NCI-H2107 treated with DMSO at 0.1 percent for 48 hours (cell line): ENCODE results near the gene FAM13A.
"Not testable (repeated sequence)": the region's sequence is repeated elsewhere in the genome, so short reads cannot be mapped to it uniquely, and the experiment has no call there.

ENCODE experiments used
- DNase-seq: peaks from one replicate; lab custom pipeline; 2025; ENCODE audit not compliant: unreplicated experiment; lab: John Stamatoyannopoulos, UW

FAM13A gene

DNA sequence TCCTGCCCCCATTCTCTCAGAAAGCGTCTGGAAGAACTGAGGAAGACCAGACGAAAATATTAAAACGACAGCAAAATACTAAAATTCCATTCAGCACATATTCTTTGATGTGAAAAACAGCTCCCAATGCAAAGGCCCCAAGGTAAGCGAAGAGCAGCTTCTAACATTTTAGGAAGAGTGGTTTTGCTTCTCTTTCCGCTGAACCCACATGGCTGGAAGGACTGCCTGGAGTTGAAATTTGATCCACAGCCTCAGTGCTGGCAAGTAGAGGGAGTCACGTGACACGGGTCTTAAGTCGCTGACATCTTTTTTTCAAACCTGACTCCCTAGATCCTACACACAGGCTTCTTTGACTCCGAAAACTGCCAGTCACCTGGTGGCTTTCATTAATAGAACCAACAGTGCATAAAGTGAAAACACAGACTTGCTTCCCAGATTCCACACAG lies at the start of gene FAM13A:
Gene FAM13A, minus strand, starts transcription at position 233 of the 446 bp plus-strand sequence. Its CDS starts 221 bp downstream, at position 12.
- peak; percentile 93 for DNase-seq

DNA sequence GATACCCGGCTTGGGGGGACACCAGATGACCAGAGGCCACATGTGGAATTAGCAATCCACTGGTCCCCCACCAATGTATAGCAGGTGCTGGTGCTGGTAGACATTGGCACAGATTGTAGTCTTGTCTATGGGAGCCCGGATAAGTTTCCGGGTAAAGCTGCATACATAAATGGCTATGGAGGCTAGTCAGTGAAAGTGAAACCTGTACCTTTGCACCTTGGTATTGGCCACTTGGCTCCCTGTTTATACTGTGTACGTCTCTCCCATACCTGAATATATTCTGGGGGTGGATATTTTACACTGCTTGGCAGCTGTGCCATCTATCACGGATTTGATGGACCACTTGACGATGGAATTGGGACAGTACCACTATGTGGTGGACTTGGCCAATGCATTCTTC lies 48.7 kb upstream of the FAM13A start:
- DNase-seq = no peak

DNA sequence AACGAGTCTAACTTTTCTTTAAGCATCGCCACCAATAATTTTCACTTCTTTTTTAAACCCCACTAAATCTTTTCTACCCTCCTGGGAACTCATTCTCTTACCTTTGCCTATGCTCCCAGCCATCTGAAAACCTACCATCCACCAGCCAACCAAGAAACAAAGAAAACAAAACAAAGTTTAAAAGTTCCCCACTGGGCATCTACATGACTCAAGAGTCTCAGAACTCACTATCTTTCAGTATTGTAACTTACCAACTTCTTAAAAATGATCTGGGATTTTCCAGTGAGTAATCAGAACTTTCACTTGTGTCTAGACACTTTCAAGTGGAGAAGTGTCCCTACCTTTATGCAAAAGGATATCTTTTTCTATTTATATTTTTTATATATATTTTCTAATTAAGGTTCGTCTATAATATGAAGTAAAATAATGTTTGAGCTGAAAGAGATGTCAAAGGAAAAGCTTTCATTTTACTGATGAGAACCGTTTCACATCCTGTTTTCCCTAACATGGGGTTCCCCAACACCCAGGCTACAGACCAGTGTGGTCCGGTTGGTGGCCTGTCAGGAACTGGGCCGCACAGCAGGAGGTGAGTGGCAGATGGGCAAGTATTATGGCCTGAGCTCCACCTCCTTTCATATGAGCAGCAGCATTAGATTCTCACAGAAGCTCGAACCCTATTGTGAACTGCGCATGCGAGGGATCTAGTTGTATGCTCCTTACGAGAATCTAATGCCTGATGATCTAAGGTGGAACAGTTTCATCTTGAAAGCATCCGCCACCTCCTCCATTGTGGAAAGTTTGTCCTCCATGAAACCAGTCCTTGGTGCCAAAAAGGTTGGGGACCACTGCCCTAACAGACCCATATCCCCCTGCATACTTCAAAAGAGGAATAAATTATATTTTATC lies 44.5 kb upstream of the FAM13A start:
- no peak for DNase-seq

DNA sequence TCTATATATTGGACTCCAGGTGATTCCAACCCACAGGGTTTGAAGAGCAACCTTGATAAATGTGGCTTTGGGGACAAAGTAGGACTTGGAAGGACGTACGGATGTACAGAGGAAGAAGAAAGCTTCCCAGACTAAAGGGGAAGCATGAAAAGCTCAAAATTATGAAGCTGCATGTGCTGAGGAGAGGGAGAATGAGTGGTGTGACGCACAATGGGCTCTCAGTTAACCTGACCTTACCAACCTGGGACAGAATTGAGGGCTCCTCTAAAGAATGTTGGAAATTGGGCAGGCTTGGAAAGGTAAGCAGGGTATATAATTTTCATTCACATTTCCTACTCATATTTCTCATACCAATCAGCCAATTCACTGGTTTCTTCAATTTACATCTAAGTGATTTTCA lies 43.9 kb upstream of the FAM13A start:
- no peak for DNase-seq

DNA sequence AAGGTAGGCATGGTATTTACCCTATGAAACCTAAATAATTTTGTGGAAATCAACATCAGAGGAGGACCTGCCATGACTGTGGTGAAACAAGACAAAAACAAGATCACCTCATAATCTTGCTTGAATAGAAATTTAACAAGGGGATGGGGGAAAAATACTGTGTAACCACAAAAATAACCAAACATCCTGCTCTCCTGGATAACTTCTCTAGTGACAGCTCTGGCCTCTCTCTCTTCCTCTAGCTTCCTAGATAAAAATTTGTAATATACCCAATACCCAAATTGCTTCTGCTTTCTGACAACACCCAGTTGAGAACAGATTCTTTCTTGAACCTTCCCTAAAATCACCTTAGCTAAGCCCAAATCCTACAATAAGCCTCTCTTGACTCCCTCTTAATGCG lies 42.5 kb upstream of the FAM13A start:
- DNase-seq = no peak

DNA sequence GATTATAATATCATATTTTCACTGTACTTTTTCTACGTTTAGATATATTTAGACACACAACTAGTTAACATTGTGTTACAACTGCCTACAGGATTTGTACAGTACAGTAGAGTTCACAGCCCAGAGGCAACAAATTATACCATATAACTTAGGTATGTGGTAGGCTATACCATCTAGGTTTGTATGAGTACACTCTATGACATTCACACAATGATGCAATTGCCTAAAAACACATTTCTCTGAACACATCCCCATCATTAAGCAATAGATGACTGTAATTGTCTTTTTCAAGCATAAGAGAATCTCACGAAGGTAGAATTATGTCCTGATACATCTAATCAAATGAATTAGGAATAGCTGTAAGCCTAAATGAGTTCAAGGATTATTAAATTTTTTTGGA lies 42.0 kb upstream of the FAM13A start:
- DNase-seq = no peak

DNA sequence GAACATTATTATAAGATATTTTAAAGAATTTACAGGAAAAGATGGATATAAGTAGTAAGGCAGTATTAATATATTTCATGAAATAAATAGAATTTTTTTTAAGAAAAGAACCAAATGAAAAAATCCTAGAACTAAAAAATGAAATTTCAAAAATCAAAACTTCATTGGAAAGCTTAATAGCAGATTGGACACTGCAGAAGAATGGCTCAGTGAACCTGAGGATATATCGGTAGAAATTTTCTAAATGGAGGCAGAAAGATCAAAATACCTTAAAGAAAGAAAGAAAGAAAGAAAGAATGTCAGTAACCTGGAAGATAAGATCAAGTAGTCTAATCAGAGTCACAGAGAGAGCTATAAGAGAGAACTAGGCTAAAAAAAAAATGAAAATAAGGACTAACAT lies 21.3 kb upstream of the FAM13A start:
- DNase-seq = no peak

DNA sequence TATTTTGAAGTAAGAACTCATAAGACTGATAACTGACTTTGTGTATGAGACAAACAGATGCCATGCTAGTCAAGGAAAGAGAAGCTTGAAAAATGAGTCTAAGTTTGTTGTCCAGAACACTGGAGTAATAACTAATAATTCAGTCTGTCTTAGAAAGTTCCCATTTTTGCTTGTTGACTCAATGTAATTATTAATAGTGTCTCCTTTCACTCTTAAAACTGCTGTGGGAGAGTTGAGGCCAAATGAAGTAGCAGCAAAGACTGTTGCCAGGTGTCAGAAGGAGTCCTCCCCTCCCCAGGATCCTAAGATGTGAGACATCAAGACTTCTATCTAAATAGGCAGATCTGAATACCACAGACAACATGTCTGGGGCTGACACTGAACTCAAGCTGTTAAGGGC lies 20.8 kb upstream of the FAM13A start:
- DNase-seq = no peak

DNA sequence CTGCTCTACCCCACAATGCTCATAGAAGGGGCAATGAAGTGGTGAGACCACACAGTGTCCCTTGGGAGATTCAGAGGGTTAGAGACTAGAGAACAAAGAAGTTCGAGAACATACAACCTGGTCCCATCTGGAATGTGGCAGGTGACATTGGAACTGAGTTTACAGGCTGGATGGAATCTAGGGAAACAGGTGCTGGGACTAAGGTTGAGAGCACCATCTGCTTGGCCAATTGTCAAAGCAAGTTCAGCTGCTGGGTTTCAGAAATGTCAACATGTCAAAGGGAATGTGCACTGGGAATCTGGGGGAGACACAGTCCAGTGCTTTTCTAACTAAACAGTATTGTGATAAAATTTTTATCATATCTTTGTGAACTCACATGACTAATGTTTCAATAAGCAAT lies 15.9 kb upstream of the FAM13A start:
- no peak for DNase-seq

DNA sequence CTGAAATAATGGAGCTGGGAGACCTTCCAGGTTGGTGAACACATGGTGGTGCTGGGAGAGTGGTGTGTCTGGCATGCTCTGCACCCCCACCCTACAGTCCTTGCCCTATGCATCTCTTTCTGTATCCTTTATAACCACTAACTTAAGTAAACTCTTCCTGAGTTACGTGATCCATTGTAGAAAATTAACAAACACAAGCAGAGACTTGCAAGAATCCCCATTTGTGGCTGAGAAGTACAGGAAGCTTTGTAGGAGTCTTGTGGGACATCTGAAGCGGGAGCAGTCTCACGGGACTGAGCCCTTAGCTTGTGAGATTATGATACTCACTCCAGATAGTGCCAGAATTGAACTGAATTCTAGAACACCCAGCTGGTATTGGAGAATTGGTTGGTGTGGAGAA lies 14.3 kb upstream of the FAM13A start:
- no peak for DNase-seq

DNA sequence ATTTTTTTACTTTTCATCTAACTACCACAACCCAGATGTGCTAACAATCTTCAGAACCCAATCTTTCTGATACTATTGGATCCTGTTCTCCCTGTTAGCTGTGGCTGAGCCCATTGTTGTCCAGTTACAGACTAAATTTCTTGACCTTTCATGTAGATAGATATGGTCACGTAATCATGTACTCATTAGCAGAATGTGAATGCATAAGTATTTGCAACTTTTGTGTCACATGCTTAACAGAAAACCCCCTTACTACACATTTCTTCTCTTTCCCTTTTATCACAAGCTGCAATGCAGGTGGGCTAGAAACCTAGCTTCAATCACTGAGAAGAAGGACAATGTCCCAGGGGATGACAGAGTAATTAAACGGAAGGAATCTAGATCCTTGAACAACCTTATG lies 13.1 kb upstream of the FAM13A start:
- no peak for DNase-seq

DNA sequence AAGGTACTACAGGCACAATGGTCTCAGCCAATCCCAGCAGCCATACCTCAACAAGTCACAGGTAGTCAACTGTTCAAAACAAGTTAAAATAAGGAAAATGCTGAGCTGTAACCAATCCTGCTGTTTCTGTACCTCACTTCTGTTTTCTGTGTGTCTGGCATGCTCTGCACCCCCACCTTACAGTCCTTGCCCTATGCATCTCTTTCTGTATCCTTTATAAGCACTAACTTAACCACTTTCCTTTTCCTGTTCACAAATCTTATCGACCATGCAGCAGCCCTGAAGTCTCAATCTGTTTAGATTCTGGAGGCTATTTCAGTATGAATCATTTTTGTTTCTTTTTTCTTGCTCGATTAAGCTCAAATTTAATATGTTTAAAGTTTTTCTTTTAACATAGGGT lies 12.5 kb upstream of the FAM13A start:
- DNase-seq = no peak

DNA sequence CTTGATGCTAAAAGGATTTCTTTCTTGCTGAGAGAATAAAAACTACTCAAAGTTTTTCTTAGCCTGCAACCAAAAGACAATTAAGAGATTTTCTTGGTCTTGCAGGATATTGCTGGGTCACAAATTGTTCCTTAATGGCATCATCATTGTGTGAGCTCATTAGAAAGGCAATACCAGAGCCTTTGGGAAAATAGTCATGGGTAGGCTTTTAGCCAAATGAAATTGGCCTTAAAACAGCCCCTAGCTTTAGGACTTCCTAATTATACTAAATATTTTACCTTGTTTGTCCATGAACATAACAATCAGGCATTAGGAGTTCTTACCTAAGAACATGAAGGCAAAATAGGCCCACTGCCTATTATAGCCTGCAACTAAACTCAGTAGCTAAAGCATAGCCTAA lies 10.4 kb upstream of the FAM13A start:
- no peak for DNase-seq

DNA sequence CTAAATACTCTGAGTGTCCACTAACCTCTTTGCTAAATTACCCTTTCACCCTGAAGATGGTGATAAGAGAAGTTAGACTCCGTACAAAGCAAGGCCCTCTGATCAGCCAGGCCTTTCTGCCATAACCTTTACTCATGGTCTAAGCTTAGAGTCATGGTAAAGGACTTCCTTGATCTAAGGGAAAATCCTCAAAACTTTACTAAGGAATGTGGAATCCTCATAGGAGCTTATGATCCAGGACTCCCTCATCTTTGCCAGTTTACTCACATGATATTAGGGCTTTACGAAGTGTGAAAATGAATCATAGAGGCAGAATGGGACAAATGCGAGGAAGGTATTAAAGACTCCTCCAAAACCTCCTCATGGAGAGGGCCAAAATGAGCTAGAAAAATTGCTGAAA lies 7.9 kb upstream of the FAM13A start:
- DNase-seq = no peak

DNA sequence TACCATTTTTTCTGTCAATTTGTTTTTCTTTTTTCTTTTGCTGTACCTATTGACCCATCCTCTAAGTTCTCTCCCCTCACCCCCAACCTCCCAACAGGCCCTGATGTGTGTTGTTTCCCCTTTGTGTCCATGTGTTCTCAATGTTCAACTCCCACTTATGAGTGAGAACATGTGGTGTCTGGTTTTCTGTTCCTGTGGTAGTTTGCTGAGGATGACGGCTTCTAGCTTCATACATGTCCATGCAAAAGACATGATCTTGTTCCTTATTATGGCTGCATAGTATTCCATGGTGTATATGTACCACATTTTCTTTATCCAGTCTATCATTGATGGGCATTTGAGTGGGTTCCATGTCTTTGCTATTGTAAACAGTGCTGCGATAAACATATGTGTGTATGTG lies 859 bp upstream of the FAM13A start:
- not testable (repeated sequence) for DNase-seq

DNA sequence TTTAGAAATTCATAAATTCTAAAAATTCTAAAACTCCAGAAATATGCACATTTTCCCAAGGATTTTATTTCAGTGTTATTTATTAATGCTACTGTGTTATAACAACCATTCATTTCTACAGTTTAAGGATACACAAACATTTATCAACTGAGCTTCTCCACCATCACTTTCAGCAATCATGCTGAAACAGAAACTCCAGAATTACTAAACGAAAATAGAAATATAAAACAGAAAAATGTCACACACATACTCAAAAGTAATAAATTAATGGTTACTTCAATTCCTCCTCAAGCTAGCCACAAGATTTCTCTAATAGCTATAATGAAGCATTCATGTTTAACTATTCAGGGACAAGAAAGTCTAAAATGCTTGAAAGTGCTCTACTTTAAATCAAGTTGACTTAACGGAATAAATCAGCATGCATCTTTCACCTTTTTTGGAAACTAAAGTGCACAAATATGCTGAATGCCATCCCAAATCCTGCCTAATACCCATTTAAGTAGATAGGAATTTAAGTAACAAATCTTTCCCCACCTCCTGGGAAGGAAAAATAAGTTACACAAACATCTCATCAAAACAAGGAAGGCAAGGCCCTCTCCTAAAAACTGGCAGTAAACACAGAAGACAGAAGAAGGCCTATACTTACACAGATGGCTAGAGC lies 563 bp downstream of the FAM13A start:
- DNase-seq = peak; percentile 67

DNA sequence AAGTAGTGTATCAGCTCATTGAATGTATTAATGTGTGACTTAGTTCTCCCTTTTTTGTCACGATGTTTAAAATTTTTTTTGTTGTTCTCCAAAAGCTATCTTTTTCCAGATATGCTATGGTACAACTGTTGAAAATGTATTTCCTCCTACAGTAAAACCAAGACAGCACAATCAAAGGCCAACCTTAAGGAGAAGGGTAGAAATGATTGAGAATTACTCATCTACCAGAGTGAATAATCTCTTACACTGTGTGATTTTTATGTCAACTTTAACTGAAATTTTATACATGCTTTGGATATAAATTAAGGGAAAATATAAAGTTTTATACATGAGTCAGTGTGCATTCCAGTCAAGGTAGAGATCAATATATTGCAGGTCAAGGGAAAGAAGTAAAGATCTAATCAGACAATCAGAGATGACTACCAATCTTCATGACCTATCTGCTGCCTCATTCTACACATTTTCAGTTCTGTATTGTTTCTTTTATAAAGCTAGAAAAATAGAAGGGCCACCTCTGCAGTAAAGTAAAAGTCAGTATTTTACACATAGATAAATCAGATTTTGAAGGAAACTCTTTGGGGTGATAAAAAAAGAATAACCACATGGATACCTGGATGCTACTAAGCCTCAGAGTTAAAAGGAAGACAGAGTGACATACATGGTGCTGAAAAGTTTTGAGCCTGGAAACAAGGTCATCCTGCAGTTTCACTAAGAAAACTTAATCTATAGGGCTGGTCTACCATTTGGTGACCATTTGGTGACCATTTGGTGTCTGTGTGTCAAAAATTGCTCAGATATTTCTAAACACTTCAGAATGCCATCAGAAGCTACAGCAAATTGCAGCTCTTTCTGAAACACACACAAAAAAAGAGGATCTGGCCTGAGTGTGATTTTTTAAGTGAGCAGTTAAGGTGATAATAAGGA lies 1.6 kb downstream of the FAM13A start:
- DNase-seq = no peak

DNA sequence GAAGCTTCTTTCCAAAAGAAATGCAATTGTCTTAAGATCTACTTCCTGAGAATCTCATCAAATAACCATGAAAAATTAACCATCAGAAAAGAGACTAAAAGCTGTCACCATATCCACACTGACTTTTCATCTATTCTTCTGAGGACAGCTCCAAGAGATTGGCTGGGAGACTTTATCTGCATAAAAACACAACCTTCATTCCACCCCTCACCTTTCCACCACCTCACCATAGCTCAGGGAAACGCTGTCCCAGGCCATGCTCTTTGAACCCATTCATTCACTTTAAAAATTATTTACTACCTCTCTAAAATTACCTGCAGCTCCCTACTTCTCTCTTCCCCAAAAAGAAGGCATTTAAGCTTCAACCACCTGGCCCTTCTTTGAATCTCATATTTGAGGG lies 2.4 kb downstream of the FAM13A start:
- no peak for DNase-seq

DNA sequence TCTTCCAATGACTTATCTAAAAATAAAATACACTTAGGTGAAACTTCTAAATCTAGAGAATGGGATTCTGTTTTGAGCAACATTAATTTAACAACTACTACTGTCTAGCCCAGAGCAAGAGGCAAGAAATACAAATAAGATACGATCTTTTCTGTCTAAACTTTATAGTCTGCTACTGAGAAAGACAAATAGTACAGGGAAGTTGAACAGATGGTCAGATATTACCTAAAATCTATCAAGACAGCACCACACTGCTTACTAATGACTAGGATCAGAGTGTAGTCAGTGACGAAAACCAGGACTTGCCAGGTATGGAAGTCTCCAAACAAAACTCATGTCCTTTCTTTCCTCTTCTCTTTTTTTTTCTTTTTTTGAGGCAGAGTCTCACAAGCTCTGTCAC lies 7.1 kb downstream of the FAM13A start:
- no peak for DNase-seq

DNA sequence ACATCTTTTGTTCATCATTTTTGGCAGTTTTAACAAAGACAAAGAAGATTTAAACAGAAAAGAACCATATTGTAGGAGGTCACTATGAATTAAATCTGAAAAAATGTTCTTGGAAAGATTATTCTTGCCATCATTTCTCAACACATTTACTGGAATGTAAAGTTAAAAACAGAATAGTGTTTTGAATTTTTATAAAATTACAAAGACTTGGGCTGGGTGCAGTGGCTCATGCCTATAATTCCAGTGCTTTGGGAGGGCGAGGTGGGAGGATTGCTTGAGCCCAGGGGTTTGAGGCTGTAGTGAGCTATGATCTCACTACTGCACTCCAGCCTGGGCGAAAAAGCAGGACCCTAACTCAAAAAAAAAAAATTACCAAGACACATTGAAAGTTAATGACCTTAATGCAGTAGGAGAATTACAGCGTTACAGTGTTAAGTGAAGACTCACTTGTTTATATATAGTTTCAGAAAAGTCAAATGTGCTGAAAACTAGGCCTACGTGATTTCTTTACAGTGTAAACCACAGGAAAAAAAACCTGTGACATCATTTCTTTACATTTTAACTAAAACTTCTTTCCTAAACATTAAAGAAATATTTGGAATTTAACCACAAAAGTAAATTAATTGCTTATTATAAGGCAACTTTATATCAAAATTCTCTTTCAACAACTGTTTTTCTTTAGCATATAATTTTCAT lies 7.9 kb downstream of the FAM13A start:
- no peak for DNase-seq
